NCI-H748 (cell line): ENCODE measurements around the gene GSG1L2.

Source experiments
- DNase-seq: peaks from one replicate; lab custom pipeline; 2025; ENCODE audit not compliant: unreplicated experiment; lab: John Stamatoyannopoulos, UW

GSG1L2 gene

DNA sequence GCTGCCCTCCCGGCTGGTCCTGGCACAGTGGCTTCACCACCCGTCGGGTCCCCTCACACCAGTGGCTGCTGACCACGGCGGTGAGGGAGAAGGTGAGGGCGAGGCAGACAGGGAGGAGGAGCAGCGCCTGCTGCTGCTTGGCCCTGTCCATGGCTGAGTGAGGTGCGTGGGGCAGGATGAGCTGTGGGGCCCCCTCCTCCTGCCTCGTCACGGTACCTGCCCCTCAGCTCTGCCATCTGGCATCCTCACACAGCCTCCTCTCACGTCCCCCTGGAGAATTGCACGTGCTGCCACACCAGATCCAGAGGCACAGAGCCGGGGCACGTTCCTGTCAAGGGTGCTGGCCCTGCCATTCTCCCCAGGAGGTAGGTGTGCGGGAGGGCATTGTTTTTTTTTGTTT, at the start of gene GSG1L2:
TSS of gene GSG1L2 (minus strand) at position 159 of the 400 bp plus-strand sequence. CDS start at position 151, 8 bp downstream.
- DNase-seq, result no peak

DNA sequence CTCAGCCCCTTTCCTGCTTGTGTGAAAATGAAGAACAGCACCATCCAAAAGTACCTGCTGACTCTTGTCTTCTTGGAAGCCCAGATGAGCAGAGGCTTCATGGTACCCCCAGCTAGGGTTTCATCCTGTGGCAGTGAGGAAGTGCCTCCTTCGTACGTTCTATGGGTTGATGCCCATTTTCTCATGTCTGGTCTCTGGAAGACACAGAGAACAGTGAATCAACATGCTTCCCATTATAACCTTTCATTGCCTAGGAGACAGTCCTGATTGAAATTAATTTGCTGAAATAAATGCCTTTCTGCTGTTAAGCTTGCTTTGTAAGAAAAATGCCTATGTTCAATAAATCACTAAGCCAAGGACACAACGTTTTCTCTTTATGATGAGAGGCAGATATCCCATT, 46.7 kb upstream of the GSG1L2 start:
- DNase-seq, result no peak

DNA sequence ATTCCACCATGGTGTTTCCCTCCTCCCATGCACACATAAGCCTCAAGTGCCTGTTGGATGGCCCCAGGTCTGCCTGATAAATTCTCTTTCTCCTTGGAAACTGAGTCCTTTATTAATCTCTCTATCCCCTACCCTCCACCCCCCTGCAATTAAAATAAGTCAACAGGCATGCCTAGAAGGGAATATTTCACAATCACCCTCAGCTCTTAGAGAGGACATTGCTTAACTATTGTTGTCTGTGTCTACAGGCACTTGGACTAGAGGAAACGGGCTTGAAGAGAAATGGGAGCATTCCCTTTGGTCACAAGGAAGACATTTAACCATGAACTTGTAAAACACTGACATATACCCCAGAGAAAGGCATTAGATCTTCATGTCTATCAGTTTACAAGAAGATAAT, 43.7 kb upstream of the GSG1L2 start:
- no peak for DNase-seq

DNA sequence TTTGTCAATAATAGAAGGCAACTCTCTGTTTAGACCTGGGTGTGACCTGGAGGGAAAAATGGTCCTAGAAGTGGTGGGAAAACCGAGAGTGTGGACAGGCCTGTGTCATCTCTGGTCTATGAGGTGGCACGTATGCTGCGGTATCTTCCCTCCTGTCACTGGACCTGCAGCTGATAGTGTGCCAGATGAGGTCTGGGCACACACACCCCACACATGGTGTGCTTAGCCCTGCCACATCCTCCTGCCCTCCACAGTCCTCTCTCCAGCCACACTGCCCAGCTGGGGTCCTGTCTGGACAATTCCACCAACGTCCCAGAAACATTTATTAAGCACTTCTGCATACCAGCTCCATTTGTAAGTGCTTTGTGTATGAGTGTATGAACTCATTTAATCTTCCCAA, 41.1 kb upstream of the GSG1L2 start:
- no peak for DNase-seq

DNA sequence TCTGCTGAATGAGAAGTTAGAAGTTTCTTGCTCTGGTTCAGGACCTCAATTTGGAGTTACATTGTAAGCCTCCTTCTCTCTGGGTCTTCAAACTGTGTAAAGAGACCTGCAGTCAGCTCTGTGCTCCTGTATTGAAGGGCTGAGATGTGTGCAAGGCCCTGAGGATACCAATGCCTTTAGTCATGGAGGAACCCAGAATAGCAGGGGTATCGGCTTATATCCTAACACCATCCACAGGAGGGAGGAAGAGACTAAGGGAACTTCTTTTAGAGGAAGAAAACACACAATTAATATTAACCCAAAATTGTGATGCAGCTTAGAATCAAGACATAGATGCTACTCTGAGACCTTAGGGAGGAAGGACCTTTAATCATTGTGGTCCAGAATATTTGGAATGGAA, 40.3 kb upstream of the GSG1L2 start:
- DNase-seq, result no peak

DNA sequence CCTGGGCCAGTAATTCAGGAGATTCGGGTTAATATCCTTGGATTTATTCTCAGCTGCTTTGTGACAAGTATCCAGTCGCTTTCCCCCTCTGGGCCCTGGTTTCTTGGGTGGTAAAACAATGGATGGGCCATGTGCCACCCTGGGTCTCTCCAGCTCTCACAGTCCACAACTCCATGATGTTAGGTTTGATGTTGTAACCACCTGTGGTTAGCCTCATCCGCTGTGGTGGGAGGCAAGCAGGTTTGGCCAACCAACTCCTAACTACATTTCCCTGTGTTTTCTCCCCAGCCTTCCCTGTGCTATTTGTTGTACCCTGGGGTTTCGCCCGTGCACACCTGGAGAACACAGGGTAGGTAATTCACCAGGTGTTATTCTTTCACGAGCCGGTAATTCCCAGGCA, 39.0 kb upstream of the GSG1L2 start:
- DNase-seq, result no peak

DNA sequence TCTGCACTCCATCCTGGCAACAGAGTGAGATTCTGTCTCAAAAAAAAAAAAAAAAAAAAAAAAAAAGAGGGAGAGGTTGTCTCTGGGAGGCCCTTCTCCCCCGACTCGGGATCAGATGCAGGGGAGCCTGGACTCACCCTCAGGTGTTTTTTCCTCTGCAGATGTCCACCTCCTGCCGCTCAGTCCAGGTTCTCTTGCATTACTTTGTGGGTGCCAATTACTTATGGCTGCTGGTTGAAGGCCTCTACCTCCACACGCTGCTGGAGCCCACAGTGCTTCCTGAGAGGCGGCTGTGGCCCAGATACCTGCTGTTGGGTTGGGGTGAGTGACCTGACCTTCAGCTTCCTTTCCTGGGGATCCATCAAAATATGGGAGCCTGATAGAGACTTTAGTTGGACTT, 37.9 kb upstream of the GSG1L2 start:
- no peak for DNase-seq

DNA sequence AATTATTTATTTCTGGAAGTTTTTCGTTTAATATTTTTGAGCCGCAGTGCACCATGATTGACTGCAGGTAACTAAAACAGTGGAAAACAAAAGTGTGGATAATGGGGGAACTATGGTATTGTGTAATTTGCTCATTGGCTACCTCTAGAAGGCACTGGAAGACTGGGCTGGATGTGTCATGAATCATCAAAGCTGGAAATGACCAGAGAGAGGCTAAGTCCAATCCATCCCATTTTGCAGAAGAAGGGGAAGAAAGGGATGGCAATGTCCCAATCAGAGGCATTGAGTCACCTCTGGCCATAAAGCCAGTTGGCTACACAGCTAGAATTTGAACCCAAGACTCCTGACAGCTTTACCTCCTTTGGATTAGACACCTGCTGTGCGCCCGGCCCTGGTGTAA, 33.2 kb upstream of the GSG1L2 start:
- DNase-seq, result no peak

DNA sequence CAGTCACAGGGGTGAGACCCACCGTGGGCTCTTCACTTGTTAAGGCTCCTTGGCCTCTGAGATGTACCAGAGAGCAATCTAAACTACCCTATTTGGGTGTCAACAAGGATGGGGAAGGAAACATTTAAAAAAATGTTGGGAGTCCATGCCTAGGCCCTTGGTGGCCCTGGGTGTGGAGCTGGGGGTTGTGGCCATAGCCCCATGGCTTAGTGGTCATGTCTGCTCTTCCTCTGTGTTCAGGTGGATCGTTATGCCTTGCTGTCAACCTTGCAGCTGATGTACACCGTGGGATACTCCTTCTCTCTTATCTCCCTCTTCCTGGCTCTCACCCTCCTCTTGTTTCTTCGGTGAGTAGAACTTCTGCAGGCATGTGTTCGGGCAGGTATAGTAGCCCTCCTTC, 32.4 kb upstream of the GSG1L2 start:
- no peak for DNase-seq

DNA sequence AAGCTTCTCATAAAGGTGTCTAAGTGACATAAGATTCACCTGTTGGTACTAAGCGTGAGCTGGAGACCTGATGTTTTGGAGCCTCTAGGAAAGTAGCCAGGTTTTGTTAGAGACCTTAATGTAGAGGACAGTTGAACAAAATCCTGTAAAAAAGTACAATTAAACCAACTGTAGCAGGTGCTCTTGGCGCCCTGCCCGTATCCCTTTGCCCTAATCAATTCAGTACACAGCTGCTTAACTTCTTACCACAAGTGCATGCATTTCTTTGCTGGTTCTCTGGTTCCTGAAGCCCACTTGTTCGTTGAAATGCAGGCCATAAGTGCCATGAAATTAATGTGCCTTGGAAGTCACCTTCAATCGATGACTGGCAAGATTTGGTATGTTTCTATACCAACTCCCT, 28.3 kb upstream of the GSG1L2 start:
- no peak for DNase-seq

DNA sequence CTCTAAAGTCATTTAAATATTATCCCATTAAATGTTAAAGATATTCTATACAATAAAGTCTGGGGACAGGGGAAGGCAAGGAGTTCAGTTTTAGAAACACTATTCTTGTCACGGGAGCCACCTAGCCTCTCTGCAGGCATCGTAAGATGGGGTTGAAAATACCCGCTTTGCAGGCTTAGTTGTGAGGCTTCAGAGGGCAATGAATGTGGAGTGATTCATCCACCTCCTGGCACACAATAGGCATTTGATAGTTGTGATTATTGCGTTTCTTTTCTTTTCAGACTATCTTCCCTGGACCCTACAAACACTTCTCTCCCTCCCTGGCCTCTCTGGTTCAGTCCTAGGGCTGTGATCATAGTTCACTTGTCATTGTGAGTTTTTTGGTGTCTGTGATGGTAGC, 23.4 kb upstream of the GSG1L2 start:
- no peak for DNase-seq

DNA sequence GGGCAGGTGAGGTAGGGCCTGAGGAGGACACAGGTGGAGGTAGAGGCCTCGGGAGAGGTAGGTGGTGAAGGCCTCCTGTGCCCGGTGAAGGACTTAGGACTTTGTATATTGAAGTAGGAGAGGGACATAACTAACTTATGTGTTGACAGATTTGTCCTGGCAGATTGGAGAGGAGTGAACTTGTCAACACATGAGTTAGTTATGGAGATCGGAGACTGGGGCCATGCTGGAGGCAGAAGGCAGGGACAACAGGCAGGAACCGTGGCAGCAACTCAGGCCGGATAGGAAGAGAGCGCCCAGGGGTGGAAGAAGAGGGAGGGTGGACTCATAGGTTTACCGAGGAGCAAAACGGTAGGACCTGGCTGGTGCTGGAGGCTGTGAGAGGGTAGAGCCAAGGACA, 22.3 kb upstream of the GSG1L2 start:
- no peak for DNase-seq

DNA sequence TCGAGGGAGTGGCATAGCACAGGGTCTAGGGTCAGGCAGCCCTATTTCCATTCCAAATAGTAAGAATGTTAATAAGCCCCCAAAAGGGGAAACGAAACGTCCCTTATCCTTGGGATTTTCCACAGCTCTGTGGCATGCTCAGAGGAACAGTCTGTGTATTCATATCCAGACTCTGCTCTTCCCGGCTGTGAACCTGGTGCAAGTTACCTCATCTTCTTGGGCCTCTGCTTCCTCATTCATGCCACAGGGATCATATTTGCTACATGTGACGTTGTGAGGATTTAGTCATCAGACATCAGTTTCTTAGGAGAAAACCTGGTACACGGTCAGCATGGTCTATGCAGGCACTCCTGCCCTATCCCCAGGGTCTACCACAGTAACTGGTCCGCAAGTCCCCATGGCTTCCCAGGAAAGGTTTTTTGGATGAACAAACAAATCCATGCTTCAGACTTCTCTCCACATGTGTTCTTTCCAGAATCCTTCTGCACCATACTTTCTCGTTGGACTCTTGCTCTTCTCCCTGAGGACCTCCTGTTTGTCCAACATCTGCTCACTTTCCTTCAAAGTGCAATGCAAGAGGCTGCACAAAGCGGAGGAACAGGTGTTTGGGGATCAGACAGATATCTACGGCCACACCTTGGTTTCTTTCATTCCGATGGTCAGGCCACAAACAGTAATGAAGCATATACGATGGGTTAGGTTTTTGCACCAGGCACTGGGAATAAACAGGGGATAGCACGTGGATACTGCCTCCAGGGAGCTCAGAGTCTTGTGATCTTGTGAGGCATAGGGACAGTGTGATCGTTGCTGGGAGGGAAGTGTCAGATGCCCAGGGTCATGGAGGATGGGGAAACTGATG, 21.5 kb upstream of the GSG1L2 start:
- DNase-seq, result no peak

DNA sequence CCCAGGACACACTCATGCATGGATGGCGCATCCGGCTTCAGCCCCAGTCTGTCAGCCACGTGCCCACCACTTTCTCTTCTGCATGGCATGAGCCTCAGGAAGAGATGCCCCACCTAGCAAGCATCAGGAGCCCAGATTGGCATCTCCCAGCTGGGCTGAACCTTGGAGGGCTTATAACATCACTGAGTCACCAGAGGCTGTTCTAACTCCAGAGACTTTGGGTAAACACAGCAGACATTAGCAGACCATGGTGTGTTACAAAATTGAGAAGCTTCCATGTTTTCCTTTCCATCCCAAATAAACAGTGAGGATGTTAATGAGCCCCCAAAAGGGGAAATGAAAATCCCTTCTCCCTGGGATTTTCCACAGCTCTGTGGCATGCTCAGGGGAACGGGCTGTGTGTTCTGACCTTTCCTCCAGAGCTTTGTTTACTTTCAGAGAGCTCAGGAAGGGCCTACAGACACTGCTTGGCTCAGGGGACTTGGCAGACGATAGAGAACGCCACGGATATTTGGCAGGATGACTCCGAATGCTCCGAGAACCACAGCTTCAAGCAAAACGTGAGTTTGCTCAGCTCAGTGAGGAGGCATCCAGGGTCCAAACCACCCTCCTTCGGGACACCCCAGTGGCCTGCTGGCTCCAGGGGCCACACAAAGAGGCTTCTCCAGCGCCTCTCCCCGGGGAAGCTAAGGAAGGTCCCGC, 20.3 kb upstream of the GSG1L2 start:
- no peak for DNase-seq

DNA sequence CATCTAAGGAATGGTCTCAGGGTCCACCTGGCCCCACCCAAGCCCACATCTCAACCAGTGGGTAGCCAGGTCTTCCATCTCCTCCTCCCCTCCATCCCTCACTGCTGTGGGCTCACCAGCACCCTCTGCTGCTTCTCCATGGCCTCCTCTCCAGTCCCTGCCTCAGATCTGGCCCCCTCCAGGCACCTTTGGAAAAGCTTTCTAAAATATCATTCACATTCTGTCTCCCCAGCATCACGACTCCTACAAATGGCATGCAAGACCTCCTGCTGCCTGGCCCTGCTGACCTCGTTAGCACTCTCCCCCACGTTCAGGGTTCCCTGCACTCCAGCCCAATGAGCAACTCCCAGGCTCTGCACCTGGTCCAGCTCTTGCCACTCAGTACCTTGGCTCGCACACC, 17.6 kb upstream of the GSG1L2 start:
- DNase-seq, result no peak

DNA sequence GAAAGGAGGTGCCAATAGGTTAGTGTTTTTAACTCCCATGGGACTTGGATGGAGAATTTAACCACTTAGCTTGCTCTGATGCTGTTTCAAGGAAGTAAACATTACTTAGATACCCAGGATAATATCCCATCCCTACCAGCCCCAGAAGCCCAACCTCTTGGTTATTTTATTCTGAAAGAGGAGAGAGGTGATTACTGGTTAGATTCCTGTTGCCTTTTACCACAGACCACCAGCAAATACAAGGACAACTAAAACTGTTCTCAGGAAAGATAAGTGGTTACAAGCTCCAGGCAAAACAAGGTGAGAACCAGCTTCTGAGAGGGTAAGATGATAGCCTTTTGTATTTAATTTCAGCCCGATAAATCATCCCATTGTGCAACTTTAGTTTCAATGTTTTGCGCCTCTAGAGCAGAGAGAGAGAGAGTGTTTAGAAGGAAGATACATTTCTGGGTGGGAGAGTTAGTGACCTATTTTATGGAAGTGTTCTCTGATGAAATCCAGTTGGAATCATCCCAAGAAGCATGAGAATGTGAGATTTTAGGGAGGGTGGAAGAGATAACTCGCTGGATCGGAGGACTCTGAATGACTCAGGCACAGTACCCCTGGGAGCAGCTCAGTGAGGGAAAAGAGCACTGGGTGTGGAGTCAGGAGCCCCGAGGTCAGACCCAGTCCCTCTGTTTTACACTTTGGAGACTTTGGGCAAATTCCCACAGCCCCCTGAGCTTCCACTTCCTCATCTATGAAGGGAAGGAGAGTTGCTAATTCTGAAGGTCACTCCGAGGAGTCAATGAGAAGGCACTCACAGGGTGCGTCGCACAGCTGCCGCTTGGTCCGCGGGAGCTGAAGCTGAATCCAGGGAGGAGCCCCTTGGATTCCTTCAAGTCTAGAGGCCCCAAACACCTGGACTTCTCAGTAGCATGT, 15.9 kb upstream of the GSG1L2 start:
- no peak for DNase-seq

DNA sequence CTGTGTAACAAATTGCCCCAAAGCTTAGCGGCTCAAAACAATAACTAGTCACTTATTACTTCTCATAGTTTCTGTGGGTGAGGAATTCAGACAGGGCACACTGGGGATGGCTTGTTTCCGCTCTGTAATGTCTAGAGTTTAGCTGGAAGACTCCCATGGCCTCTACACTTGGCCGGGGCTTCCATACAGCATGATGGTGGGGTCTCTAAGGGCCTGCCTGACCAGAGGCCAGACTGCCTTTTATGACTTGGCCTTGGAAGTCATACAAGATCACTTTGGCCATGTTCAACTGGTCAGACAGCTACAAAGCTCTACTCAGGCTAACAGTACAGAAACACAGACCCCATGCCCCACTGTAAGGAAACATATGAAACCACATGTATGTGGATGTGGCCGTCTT, 12.0 kb upstream of the GSG1L2 start:
- no peak for DNase-seq

DNA sequence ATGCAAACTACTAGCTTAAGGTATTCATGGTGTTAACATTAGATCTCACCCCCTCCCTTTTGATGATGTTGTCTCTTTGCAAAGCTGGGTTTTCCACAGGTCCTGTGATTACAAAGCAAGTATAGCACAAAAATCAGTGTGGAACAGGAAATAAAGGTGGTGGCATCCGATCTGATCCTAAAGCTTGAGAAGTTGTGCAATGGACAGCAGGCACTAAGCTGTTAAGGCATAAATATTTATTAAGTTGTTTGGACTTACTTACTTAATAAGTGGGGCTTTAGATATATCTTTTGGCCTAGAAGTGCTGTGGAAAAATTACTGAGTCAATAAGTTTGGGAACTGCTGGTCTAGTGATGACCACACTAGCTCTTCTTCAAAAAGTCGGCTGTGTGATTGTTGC, 8.8 kb upstream of the GSG1L2 start:
- DNase-seq, result no peak

DNA sequence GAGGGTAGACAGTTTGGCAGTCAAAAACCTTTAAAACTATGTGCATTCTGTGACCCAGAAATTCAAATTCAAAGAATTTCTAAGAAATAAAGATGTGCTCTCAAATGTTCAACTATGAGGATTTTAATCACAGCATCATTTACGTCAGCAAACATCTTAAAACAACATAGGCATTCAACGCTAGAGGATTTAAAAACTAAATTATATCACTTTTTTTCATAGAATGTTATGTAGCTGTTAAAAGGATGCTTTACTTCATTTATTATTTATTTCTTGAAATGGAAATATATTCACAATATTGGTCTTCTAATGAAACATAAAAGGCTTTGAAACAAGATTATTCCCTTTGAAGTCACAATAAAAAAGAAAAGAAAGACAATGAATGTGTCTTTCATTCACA, 7.5 kb upstream of the GSG1L2 start:
- no peak for DNase-seq

DNA sequence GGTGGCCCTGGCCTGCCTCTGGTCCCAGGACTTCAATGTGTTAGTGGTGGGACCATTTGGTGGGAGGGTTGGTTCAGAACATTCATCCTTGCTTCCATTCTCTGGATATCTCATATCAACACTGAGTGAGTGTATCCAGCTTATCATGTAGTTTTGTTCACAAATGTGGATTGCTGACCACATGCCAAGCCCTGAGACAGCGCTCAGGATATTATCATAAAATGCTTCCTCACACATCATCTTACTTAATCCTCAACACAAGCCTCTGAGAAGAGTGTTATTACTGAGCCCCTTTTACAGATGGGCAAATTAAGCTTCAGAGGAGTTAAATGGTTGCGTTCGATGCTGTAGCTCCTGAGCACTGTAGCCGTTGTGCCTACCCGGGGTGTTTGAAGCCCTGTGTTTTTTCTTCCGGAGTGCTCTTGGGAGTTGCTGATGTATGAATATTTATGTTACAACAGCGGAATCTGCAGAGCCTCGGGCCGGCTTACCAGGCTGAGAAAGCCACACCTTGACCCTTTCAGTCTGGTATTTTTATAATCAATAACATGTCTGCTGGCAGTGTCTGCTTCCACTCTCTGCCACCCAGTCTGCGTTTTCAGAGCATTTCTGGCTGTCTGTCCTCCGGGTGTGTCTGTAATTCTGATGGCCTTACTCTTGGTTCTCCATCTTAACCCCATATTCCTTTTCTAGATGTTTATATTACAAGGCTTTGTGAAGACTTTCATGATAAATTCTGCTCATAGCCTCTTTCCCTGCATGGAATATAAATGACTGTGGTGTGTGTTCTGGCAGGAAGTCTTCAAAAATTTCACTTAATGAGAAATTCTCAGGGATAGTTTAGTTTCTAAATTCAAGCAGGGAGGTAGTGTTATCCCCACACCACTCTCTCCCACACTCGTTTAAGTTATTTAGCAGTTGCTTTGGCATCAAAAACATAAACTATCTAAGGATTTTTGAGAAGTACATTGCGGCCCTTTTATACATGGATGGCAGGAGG, 6.7 kb upstream of the GSG1L2 start:
- no peak for DNase-seq
